ENCODE results near the gene DDX24. TPM values are rescaled to one million over a fixed set of nuclear protein-coding genes. Genes with fewer than 3 reads are reported as not detected.

Gene DDX24
- total RNA-seq, 1 experiment from 2014 or later: 135 TPM

GRCh38 chr14:94125659-94126418 is 44.8 kb upstream of the DDX24 start:
- intact Hi-C loops (cut with micrococcal nuclease): no loop called here
- Mint-ChIP-seq H3K9me3 (ENCODE audit: unreplicated experiment) (peaks cover 3% of the 10 kb centered on the region), H3K27ac (ENCODE audit: low read depth, unreplicated experiment) (no peak overlapping the region), H3K4me3 (ENCODE audit: unreplicated experiment) (no peak overlapping the region), H3K36me3 (ENCODE audit: insufficient read depth, unreplicated experiment) (peaks cover 2% of the 10 kb centered on the region), H3K27me3 (ENCODE audit: insufficient read depth, unreplicated experiment) (no peaks in the 10 kb centered on the region), H3K4me1 (ENCODE audit: insufficient read depth, unreplicated experiment) (peaks cover 12% of the 10 kb centered on the region)
- no peak for DNase-seq (ENCODE audit: unreplicated experiment)
- CTCF ChIA-PET: no interaction called here
- POLR2A ChIA-PET: no interaction called here
- BruUV-seq (replicated peaks): no TSS peak
- TF ChIP-seq CTCF (IDR thresholded peaks at IDR 0.05; ENCODE audit: unreplicated experiment): no peak

GRCh38 chr14:94124582-94125377 is 43.8 kb upstream of the DDX24 start:
- CTCF ChIA-PET: interaction anchor here (0.7 to 0.8 kb wide), 2 partner anchors 9 to 228 kb away, joined by 3 read pairs; no protein-coding TSS in a partner anchor
- no peak for TF ChIP-seq CTCF (IDR thresholded peaks at IDR 0.05; ENCODE audit: unreplicated experiment)
- H3K4me1 Mint-ChIP-seq (ENCODE audit: insufficient read depth, unreplicated experiment): peaks cover 8% of the 10 kb centered on the region
- no TSS peak for BruUV-seq (replicated peaks)
- no peak overlapping the region for H3K4me3 Mint-ChIP-seq (ENCODE audit: unreplicated experiment)
- H3K9me3 Mint-ChIP-seq (ENCODE audit: unreplicated experiment): peaks cover 8% of the 10 kb centered on the region
- DNase-seq (ENCODE audit: unreplicated experiment): no peak
- POLR2A ChIA-PET: no interaction called here
- no peak overlapping the region for H3K27ac Mint-ChIP-seq (ENCODE audit: low read depth, unreplicated experiment)
- intact Hi-C loops (cut with micrococcal nuclease): no loop called here
- no peaks in the 10 kb centered on the region for H3K27me3 Mint-ChIP-seq (ENCODE audit: insufficient read depth, unreplicated experiment)
- peaks cover 6% of the 10 kb centered on the region for H3K36me3 Mint-ChIP-seq (ENCODE audit: insufficient read depth, unreplicated experiment)

- intact Hi-C loops (cut with micrococcal nuclease): no loop called here
- no TSS peak for BruUV-seq (replicated peaks)
- POLR2A ChIA-PET: no interaction called here
- no peak for TF ChIP-seq CTCF (IDR thresholded peaks at IDR 0.05; ENCODE audit: unreplicated experiment)
- H3K9me3 Mint-ChIP-seq (ENCODE audit: unreplicated experiment): peaks cover 8% of the 10 kb centered on the region
- CTCF ChIA-PET: interaction anchor here (0.7 to 0.9 kb wide), 2 partner anchors 88 to 227 kb away, joined by 3 to 4 read pairs; no protein-coding TSS in a partner anchor
- H3K27ac Mint-ChIP-seq (ENCODE audit: low read depth, unreplicated experiment): no peak overlapping the region
- peaks cover 6% of the 10 kb centered on the region for H3K4me1 Mint-ChIP-seq (ENCODE audit: insufficient read depth, unreplicated experiment)
- no peaks in the 10 kb centered on the region for H3K27me3 Mint-ChIP-seq (ENCODE audit: insufficient read depth, unreplicated experiment)
- DNase-seq (ENCODE audit: unreplicated experiment): no peak
- H3K36me3 Mint-ChIP-seq (ENCODE audit: insufficient read depth, unreplicated experiment): peaks cover 6% of the 10 kb centered on the region
- no peak overlapping the region for H3K4me3 Mint-ChIP-seq (ENCODE audit: unreplicated experiment)
Measured at GRCh38 chr14:94123868-94124267, 42.9 kb upstream of the DDX24 start.

- no peak for DNase-seq (ENCODE audit: unreplicated experiment)
- intact Hi-C loops (cut with micrococcal nuclease): no loop called here
- TF ChIP-seq CTCF (IDR thresholded peaks at IDR 0.05; ENCODE audit: unreplicated experiment): no peak
- Mint-ChIP-seq H3K27me3 (ENCODE audit: insufficient read depth, unreplicated experiment) (no peaks in the 10 kb centered on the region), H3K9me3 (ENCODE audit: unreplicated experiment) (peaks cover 8% of the 10 kb centered on the region), H3K27ac (ENCODE audit: low read depth, unreplicated experiment) (no peak overlapping the region), H3K36me3 (ENCODE audit: insufficient read depth, unreplicated experiment) (peaks cover 6% of the 10 kb centered on the region), H3K4me1 (ENCODE audit: insufficient read depth, unreplicated experiment) (peaks cover 6% of the 10 kb centered on the region), H3K4me3 (ENCODE audit: unreplicated experiment) (no peak overlapping the region)
- no TSS peak for BruUV-seq (replicated peaks)
- ChIA-PET CTCF (interaction anchor here (0.9 kb wide), 1 partner anchor 87 kb away, joined by 4 read pairs; no protein-coding TSS in a partner anchor), POLR2A (interaction anchor here (0.9 kb wide), 1 partner anchor 13 kb away, joined by 4 read pairs; the partner anchor contains the start of gene IFI27)
Measured at GRCh38 chr14:94123296-94123695, 42.3 kb upstream of the DDX24 start.
